Retinal pigment epithelial cell (primary cell): Measurements from ENCODE around the gene LRRC59.

Experiments
- DNase-seq: peaks from one replicate; pipeline ENCODE4 v3.0.0-alpha.2; 2010; ENCODE audit warnings: low read depth
- H3K4me3 ChIP-seq: 2 replicates; pipeline ENCODE4 v1.5.1; 2011; ENCODE audit warnings: mild to moderate bottlenecking, low read length, control low read depth, moderate library complexity
- TF ChIP-seq, protein P1 (sequence below): conservative IDR thresholded peaks from 2 replicates; pipeline ENCODE4 v1.5.1; 2011; ENCODE audit warnings: low read depth, low read length, control low read depth, inconsistent platforms

Gene LRRC59

DNA sequence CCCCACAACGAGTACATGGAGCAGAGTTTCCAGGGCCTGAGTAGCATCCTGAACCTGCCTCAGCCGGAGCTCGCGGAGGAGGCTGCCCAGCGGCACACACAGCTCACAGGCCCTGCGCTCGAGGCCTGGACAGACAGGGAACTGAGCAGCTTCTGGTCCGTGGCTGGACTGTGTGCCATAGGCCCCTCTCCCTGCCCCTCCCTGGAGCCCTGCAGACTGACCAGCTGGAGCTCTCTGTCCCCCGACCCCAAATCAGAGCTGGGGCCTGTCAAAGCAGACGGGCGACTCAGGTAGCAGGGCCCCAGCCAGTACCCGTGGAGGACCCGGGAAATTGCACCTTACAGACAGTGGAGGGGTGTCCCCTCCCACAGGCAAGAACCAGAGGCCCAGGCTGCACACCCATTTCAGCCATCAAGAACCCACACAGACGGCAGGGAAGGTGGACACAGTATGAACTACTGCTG lies 37.3 kb downstream of the LRRC59 start:
- no peak for DNase-seq
- TF ChIP-seq, protein P1, sequence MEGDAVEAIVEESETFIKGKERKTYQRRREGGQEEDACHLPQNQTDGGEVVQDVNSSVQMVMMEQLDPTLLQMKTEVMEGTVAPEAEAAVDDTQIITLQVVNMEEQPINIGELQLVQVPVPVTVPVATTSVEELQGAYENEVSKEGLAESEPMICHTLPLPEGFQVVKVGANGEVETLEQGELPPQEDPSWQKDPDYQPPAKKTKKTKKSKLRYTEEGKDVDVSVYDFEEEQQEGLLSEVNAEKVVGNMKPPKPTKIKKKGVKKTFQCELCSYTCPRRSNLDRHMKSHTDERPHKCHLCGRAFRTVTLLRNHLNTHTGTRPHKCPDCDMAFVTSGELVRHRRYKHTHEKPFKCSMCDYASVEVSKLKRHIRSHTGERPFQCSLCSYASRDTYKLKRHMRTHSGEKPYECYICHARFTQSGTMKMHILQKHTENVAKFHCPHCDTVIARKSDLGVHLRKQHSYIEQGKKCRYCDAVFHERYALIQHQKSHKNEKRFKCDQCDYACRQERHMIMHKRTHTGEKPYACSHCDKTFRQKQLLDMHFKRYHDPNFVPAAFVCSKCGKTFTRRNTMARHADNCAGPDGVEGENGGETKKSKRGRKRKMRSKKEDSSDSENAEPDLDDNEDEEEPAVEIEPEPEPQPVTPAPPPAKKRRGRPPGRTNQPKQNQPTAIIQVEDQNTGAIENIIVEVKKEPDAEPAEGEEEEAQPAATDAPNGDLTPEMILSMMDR: no peak
- H3K4me3 ChIP-seq: no peak overlapping the region

DNA sequence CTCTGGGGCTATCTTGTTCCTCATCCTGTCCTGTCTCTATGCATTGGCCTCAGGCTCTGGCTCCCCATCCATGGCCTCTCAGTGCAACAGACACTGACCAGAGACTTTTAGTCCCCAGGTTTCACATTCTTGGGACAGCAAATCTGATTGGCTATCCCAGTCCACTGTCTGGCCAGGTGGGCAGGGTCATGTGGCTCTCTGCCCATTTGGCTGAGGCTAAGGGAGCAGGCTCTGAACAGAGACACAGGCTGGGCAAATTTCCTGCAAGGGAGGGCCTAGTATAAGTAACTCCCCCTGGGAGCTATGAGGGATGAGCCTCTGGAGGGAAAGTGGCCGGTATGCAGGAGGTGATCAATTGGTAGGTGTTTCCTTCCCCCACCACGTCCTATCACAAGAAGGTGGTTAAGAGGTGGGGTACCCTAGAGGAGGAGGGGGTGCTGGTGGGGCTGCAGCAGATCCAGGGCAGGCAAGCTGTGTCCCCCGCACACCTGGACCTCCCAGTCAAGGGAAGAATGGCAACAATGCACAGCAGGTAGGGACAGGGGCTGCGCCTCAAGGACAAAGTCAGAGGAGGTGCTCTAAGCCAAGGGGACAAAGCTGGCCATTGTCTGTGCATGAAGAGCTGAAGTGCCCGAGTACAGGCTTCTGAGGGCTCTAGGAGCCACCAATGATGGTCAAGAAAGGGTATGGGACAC lies 38.2 kb downstream of the LRRC59 start:
- TF ChIP-seq, protein P1: no peak
- DNase-seq: no peak
- H3K4me3 ChIP-seq: no peak overlapping the region

DNA sequence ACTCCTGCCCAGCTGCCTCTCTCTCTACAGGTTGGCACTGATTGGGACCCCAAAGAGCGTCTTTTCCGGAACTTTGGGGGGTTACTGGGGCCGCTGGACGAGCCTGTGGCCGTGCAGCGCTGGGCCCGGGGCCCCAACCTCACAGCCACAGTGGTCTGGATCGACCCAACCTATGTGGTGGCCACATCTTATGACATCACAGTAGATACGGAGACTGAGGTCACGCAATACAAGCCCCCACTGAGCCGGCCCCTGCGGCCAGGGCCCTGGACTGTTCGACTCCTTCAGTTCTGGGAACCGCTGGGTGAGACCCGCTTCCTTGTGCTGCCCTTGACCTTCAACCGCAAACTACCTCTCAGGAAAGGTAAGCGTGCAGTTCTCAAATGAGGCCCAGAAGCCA lies 39.1 kb downstream of the LRRC59 start:
- TF ChIP-seq, protein P1: no peak
- no peak for DNase-seq
- H3K4me3 ChIP-seq: no peak overlapping the region

DNA sequence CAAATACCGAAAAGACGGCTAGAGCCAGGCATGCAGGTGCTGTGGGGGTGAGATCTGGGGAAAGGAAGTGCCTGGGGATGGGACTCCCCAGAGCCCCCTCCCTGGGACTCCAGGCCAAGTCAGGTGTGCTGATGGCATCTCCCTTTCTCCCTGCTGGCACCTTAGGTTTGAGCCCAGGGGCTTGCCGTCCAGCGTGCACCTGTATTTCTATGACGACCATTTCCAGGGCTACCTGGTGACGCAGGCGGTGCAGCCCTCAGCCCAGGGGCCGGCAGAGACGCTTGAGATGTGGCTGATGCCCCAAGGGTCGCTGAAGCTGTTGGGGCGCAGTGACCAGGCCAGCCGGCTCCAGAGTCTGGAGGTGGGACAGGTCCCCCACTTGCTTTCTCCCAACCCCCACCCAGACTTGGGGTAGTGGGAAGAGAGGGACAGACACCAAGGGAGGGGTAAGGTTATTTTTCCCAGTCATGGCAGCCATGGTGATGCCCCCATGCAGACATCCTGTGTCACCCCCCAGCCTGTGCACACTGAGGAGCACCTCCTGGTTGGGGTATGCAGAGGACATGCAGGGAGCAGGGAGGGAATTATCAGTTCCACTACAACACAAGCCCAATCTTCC lies 40.3 kb downstream of the LRRC59 start:
- TF ChIP-seq, protein P1: no peak
- no peak overlapping the region for H3K4me3 ChIP-seq
- no peak for DNase-seq

DNA sequence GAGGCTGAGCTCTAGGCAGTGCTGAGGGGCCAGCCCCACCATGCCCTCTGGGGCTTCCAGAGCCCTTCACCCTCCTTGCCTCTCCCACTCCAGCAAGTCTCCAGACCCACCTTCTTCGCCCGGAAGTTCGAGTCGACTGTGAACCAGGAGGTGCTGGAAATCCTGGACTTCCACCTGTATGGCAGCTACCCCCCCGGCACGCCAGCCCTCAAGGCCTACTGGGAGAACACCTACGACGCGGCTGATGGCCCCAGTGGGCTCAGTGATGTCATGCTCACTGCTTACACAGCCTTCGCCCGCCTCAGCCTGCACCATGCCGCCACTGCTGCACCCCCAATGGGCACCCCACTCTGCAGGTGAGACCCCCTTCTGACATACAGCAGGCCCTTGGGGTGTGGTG lies 40.9 kb downstream of the LRRC59 start:
- H3K4me3 ChIP-seq: no peak overlapping the region

DNA sequence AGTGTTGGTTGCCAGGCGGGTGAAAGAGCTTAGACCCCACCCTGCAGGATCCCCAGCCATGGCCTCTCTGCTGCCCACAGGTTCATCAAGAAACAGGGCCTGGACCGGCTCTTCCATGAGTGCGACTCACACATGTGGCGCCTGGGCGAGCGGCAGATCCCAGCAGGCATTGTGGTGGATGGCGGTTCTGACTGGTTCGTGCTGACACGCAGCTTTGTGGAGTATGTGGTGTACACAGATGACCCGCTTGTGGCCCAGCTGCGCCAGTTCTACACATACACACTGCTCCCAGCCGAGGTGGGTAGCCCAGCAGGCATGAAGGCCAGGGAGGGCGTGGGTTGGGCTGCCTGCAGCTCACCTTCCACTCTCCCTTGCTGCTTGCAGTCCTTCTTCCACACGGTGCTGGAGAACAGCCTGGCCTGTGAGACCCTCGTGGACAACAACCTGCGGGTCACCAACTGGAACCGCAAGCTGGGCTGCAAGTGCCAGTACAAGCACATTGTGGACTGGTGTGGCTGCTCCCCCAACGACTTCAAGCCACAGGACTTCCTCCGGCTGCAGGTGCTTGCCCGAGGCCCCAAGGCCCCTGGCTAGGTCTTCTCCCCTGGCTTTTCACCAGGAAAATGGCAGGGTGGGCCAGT lies 41.5 kb downstream of the LRRC59 start:
- no peak overlapping the region for H3K4me3 ChIP-seq
- DNase-seq: no peak
- TF ChIP-seq, protein P1: no peak

More for the DNA sequence above, 40.9 kb downstream of the LRRC59 start:
- TF ChIP-seq, protein P1: no peak
- DNase-seq: no peak
